GM18502 (cell line): Measurements from ENCODE around the gene COL11A1.
"Not testable (repeated sequence)": the region's sequence is repeated elsewhere in the genome, so short reads cannot be mapped to it uniquely, and the experiment has no call there.

Source experiments
- ATAC-seq: cut with Tn5 transposase; IDR thresholded peaks from one replicate; pipeline ENCODE4 v1.9.1; 2021; ENCODE audit warnings: mild to moderate bottlenecking; ENCODE audit not compliant: unreplicated experiment, poor library complexity

COL11A1 gene

DNA sequence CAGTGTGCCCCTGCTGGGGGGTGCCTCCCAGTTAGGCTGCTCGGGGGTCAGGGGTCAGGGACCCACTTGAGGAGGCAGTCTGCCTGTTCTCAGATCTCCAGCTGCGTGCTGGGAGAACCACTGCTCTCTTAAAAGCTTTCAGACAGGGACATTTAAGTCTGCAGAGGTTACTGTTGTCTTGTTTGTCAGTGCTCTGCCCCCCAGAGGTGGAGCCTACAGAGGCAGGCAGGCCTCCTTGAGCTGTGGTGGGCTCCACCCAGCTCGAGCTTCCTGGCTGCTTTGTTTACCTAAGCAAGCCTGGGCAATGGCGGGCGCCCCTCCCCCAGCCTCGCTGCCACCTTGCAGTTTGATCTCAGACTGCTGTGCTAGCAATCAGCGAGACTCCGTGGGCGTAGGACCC lies 175.0 kb downstream of the COL11A1 start:
- not testable (repeated sequence) for ATAC-seq

DNA sequence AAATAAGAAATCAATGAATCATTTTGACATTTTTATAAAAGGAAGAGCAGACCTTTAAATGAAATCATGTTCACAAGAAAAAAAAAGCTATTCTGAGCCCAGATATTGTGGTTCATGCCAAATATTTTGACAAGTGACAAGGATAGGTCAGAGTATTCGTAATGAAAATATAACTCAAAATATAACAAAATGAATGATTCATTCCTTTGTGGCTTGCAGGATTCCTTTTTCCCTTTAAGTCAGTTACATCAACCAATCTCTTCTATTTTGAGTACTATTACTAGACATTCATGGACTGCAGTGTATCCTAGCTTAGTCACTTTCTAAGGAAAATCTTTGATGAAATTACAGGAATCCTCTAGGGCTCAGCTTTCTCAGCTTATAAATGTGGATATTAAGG lies 188.7 kb downstream of the COL11A1 start:
- ATAC-seq = no peak

GRCh38 chr1:102901996-102902395 lies 206.3 kb downstream of the COL11A1 start:
- ATAC-seq = no peak

DNA sequence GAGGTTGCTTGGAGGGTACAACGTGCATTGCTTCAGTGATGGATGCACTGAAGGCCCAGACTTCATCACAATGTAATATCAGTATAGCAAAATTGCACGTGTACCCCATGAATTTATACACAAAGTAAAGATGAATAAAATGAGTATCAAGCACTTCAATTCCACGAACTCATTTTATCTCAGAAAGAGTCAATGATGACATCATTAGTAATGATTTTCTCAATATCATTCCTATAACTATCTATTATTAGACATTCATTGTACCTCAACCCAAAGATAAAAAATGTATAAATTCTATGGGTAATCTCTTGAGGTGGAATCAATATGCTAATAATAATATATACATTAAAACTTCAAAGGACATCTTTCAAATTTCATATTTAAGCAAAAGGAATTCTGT lies 208.4 kb downstream of the COL11A1 start:
- ATAC-seq = no peak

- ATAC-seq = no peak
Observed at GRCh38 chr1:102897557-102897956, 210.8 kb downstream of the COL11A1 start.

DNA sequence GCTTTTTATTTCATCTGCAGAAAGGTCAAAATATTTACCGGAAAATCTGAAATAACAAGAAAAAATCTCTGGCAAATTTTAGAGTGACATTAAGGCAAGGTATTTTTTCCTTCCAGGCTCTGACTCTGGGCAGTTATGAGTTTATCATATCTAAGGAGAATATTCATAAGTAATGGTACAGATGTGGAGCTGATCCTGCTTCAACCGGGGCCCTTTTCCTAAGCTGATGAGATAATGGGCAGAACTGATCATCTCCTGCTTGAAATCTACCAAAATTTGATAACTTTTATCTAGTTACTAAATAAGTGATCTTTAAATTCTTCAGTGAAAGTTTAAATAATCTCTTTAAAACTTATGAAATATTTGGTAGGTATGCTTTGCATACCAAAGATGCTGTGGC lies 211.6 kb downstream of the COL11A1 start:
- no peak for ATAC-seq

GRCh38 chr1:102896286-102896685 lies 212.0 kb downstream of the COL11A1 start:
- ATAC-seq = no peak

DNA sequence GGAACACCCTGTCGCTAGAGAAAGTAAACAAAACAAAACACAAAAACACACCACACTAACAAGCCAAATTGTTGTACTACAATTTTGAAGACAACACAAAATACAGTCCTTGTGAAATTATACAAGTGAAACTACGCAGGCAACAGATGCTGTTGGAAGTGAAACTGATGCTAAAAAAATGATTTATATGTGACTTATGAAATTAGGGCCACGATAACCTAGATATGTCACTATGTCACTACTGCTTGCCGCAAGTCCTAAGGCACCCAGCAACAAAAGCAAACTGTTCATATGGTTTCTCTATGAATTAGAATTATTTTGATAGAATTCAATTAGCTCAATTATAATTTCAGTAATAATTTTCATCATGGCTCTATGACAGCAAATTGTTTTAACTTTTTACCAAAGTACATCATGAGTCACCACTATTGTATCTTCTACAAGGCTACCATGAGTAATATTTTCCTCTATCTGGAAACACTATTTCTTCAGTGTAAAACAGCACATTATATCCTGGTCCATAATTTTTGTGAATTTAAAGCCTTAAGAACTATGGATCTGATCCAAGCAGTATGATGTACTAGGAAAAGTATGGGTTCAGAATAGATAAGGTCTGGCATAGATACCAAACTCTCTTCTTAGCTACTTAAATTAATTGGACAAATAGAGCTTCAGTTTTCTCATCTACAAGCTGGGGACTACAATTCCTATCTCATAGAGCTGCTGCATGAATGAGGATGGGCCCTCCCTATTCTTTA lies 216.3 kb downstream of the COL11A1 start:
- no peak for ATAC-seq

- ATAC-seq = no peak
Observed at GRCh38 chr1:102886638-102887037, 221.7 kb downstream of the COL11A1 start.

GRCh38 chr1:102884238-102884637 lies 224.1 kb downstream of the COL11A1 start:
- no peak for ATAC-seq

DNA sequence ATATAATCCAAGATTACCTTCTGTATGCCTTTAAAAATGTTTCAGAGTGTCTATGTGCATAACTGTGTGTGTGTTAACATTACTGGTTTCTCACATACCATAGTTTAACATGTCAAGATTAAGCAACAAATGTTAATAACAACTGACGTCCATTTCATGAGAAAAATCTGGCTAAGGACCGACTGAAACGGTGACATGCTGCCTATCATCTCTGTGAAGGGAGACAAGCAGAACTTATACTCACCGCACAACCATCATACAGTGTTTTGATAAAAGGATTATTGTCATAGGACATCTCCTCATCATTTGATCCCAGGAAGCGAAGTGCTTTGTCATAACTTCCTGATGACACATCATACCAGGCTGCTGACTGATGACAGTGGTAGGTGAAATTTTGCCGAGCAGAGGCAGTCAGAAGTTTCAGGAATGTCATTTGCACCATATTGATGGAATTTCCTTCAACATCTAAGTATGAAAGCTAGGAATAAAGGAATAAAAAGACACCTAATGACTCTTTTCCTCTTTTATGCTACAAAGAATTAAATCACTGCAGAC lies 228.8 kb downstream of the COL11A1 start:
- no peak for ATAC-seq

GRCh38 chr1:102875756-102876155 lies 232.6 kb downstream of the COL11A1 start:
- no peak for ATAC-seq

DNA sequence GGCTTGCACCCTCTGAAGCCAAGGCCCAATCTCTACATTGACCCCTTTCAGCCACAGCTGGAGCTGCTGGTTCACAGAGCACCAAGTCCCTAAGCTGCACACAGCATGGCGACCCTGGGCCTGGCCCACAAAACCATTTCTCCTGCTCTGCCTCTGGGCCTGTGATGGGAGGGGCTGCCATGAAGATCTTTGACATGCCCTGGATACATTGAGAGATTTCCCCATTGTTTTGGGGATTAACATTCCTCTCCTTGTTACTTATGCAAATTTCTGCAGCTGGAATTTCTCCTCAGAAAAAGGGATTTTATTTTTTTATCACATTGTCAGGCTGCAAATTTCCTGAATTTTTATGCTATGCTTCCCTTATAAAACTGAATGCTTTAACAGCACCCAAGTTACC lies 235.8 kb downstream of the COL11A1 start:
- no peak for ATAC-seq

- ATAC-seq = no peak
Observed at GRCh38 chr1:102872097-102872496, 236.2 kb downstream of the COL11A1 start.

DNA sequence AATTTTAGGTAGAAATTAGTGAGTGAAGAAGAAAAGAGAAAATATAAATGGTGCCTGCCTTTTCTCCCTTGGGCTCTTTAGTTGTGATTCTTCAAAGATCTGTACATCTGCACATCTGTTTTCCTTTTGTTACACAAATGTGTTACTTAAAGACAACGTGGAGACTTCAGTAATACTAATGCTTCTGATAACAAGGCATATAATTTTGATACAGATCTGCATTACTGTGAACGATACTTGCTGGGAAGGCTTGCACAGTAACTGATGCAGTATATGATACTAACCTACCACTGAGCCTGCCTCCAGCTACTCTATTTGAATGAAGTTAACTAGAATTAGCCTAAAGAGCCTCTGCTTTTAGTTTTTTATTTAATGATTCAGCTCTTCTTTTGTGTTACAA lies 244.6 kb downstream of the COL11A1 start:
- ATAC-seq = no peak

DNA sequence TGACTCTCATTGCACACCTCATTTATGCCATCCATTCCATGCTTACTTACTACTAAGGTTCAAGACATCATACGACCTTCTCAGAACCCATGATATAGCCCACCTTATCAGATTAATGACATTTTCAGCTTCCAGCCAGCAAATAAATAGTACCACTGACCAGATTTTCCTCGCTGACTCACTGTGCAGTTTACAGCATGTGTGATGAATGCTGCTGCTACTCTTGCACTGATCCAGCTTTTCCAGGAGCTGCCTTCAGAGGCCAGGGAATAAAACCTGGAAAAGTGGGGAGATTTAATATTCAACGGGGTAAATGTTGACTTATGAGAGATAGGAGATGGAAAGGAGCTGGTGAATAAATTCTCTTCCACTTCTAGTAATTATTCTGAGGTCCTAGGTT lies 247.1 kb downstream of the COL11A1 start:
- no peak for ATAC-seq

GRCh38 chr1:102858695-102859094 lies 249.6 kb downstream of the COL11A1 start:
- no peak for ATAC-seq

DNA sequence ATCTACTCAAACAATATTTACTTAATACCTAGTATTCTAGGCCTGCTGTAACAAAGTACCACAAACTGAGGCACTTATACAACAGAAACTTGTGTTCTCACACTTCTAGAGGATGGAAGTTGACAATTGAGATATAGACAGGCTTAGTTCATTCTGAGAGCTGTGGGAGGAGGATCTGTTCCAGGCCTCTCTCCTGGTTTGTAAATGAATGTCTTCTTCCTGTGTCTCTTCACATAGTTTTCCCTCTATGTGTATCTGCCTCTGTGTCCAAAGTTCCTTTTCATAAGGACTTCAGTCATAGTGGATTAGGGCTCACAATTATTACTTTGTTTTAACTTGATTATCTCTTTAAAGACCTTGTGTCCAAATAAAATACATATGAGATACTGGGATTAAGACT lies 251.1 kb downstream of the COL11A1 start:
- no peak for ATAC-seq

GRCh38 chr1:102853701-102854187 lies 254.6 kb downstream of the COL11A1 start:
- ATAC-seq = no peak

- no peak for ATAC-seq
Observed at GRCh38 chr1:102853136-102853535, 255.2 kb downstream of the COL11A1 start.

- no peak for ATAC-seq
Observed at GRCh38 chr1:102852613-102853012, 255.7 kb downstream of the COL11A1 start.

DNA sequence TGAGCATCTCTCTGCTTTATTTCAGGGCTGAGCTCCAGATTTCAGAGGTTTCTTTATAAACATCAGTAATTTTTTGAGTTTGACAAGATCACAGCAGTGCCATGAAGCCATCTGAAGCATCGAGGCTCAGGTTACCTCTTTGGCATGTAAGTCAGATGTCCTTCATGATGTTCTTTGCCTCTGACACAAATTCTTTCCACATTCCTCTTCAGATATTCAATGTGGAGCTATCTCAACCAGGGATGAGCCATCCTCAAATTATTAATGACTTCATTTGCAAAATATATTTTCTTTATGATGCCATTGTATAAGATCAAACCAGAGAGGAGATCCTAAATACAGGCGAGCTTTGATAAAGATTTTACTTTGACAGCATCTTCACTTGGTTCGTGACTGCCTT lies 256.7 kb downstream of the COL11A1 start:
- ATAC-seq = no peak
